ENCODE measurements around the gene TMPRSS13. TPM values are rescaled to one million over a fixed set of nuclear protein-coding genes. Genes with fewer than 3 reads are reported as not detected.
"Not testable (repeated sequence)": the region's sequence is repeated elsewhere in the genome, so short reads cannot be mapped to it uniquely, and the experiment has no call there.

The TMPRSS13 gene
- 0.53 and 11.5 TPM in 2 replicates for total RNA-seq

GRCh38 chr11:117929142-117929915 lies at the start of gene TMPRSS13:
Gene TMPRSS13 (minus strand): TSS chr11:117929402. CDS start chr11:117929307, 95 bp downstream.
- DNase-seq (ENCODE audit: low read depth): peak; percentile 91

GRCh38 chr11:117978991-117979390 lies 49.8 kb upstream of the TMPRSS13 start:
- no peak for DNase-seq (ENCODE audit: low read depth)
- Histone ChIP-seq H3K4me3 (ENCODE audit: low read depth, low read length) (no peak overlapping the region), H3K36me3 (ENCODE audit: control insufficient read depth, insufficient read depth, low read length) (no peaks in the 10 kb centered on the region), H3K27me3 (ENCODE audit: control insufficient read depth, insufficient read depth, low read length) (peaks cover 6% of the 10 kb centered on the region)
- no peak for FAIRE-seq
- TF ChIP-seq, protein P1, sequence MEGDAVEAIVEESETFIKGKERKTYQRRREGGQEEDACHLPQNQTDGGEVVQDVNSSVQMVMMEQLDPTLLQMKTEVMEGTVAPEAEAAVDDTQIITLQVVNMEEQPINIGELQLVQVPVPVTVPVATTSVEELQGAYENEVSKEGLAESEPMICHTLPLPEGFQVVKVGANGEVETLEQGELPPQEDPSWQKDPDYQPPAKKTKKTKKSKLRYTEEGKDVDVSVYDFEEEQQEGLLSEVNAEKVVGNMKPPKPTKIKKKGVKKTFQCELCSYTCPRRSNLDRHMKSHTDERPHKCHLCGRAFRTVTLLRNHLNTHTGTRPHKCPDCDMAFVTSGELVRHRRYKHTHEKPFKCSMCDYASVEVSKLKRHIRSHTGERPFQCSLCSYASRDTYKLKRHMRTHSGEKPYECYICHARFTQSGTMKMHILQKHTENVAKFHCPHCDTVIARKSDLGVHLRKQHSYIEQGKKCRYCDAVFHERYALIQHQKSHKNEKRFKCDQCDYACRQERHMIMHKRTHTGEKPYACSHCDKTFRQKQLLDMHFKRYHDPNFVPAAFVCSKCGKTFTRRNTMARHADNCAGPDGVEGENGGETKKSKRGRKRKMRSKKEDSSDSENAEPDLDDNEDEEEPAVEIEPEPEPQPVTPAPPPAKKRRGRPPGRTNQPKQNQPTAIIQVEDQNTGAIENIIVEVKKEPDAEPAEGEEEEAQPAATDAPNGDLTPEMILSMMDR (IDR thresholded peaks at IDR 0.05; ENCODE audit: insufficient read depth, low read length, severe bottlenecking): no peak

More at GRCh38 chr11:117929142-117929915, at the start of gene TMPRSS13:
- TF ChIP-seq, protein P1 (IDR thresholded peaks at IDR 0.05; ENCODE audit: insufficient read depth, low read length, severe bottlenecking): no peak
- no peaks in the 10 kb centered on the region for H3K27me3 ChIP-seq (ENCODE audit: control insufficient read depth, insufficient read depth, low read length)
- FAIRE-seq: peak; percentile 18
- H3K36me3 ChIP-seq (ENCODE audit: control insufficient read depth, insufficient read depth, low read length): no peaks in the 10 kb centered on the region
- peak within 1 kb of the TSS; percentile 42 for H3K4me3 ChIP-seq (ENCODE audit: low read depth, low read length)

GRCh38 chr11:117978291-117978910 lies 49.2 kb upstream of the TMPRSS13 start:
- not testable (repeated sequence) for FAIRE-seq; H3K27me3 ChIP-seq (ENCODE audit: control insufficient read depth, insufficient read depth, low read length); DNase-seq (ENCODE audit: low read depth); H3K36me3 ChIP-seq (ENCODE audit: control insufficient read depth, insufficient read depth, low read length); H3K4me3 ChIP-seq (ENCODE audit: low read depth, low read length)

DNA sequence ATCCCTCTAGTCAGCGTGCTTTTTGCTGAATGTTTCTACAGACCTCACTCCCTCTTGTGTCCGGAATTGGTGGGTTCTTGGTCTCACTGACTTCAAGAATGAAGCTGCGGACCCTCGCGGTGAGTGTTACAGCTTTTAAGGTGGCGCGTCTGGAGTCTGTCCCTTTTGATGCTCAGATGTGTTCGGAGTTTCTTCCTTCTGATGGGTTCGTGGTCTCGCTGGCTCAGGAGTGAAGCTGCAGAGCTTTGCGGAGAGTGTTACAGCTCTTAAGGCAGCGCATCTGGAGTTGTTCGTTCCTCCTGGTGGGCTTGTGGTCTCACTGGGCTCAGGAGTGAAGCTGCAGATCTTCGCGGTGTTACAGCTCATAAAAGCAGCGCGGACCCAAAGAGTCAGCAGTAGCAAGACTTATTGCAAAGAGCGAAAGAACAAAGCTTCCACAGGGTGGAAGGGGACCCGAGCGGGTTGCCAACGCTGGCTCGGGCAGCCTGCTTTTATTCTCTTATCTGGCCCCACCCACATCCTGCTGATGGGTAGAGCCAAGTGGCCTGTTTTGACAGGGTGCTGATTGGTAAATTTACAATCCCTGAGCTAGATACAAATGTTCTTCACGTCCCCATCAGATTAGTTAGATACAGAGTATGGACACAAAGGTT lies 48.5 kb upstream of the TMPRSS13 start:
- DNase-seq (ENCODE audit: low read depth); H3K27me3 ChIP-seq (ENCODE audit: control insufficient read depth, insufficient read depth, low read length); FAIRE-seq; H3K4me3 ChIP-seq (ENCODE audit: low read depth, low read length); H3K36me3 ChIP-seq (ENCODE audit: control insufficient read depth, insufficient read depth, low read length): not testable (repeated sequence)

GRCh38 chr11:117977029-117977428 lies 47.8 kb upstream of the TMPRSS13 start:
- Histone ChIP-seq H3K36me3 (ENCODE audit: control insufficient read depth, insufficient read depth, low read length) (no peaks in the 10 kb centered on the region), H3K27me3 (ENCODE audit: control insufficient read depth, insufficient read depth, low read length) (peaks cover 6% of the 10 kb centered on the region), H3K4me3 (ENCODE audit: low read depth, low read length) (no peak overlapping the region)
- no peak for DNase-seq (ENCODE audit: low read depth)
- TF ChIP-seq, protein P1 (IDR thresholded peaks at IDR 0.05; ENCODE audit: insufficient read depth, low read length, severe bottlenecking): no peak
- FAIRE-seq: no peak

DNA sequence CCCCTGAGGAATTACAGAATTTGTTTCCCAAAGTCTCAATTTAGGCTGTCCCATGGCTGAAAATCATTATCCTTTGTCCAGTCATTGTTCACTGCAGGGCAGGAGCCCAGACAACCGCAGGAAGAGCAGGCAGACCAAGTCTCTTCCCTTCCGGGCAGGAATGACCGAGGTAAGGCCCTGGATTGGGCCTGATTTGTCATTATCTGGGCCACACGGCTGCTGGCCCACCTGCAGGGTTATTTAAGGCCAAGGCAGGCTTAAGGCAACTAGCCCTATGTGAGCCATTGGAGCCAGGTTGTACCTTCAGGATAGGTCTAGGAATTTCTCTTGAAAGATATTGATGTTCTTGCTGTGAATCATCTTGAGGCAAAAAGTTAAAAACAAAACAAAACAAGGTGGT lies 47.2 kb upstream of the TMPRSS13 start:
- Histone ChIP-seq H3K4me3 (ENCODE audit: low read depth, low read length) (no peak overlapping the region), H3K36me3 (ENCODE audit: control insufficient read depth, insufficient read depth, low read length) (no peaks in the 10 kb centered on the region), H3K27me3 (ENCODE audit: control insufficient read depth, insufficient read depth, low read length) (peaks cover 6% of the 10 kb centered on the region)
- FAIRE-seq (no peak), DNase-seq (ENCODE audit: low read depth) (no peak)
- TF ChIP-seq, protein P1 (IDR thresholded peaks at IDR 0.05; ENCODE audit: insufficient read depth, low read length, severe bottlenecking): no peak
